Measurements from ENCODE around the gene SH3D19. TPM values are rescaled to one million over a fixed set of nuclear protein-coding genes. Genes with fewer than 3 reads are reported as not detected.
A peak's percentile ranks its signal among the peaks of the same experiment; 100 is the strongest.

SH3D19 gene
- total RNA-seq, 2 donors from 2014 or later, result 107 to 118 TPM

- H3K4me3 ChIP-seq, result no peak overlapping the region
- no peaks in the 10 kb centered on the region for H3K9me3 ChIP-seq
- no peaks in the 10 kb centered on the region for H3K36me3 ChIP-seq
- peaks cover 0 to 38% of the 10 kb centered on the region in 2 donors for H3K4me1 ChIP-seq
- no peak overlapping the region for H3K27ac ChIP-seq
- TF ChIP-seq CTCF (IDR thresholded peaks at IDR 0.05), result no peak
- DNase-seq (ENCODE audit: low spot score), result no peak
- H3K27me3 ChIP-seq, result no peaks in the 10 kb centered on the region
Measured at GRCh38 chr4:151219948-151220347, 105.5 kb downstream of the SH3D19 start.

DNA sequence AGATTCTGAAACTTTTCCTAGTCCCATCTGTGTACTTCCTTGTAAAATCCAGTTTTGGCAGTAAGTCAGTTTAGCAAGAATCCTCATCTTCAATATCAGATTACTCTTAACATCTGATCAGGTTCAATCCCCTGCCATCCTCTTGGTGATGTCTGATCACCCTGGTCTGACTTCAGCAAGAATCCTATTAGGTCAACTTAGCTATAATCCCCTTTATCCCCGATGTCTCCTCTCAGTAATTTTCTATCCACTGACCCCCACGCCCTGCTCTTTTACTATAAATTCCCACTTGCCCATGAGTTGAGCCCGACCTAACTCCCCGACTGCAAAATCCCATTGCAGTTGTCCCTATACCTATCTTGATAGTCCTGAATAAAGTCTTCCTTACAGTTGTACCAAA lies 106.3 kb downstream of the SH3D19 start:
- no peaks in the 10 kb centered on the region for H3K27me3 ChIP-seq
- H3K9me3 ChIP-seq, result no peaks in the 10 kb centered on the region
- no peak for TF ChIP-seq CTCF (IDR thresholded peaks at IDR 0.05)
- peaks cover 0 to 38% of the 10 kb centered on the region in 2 donors for H3K4me1 ChIP-seq
- no peaks in the 10 kb centered on the region for H3K36me3 ChIP-seq
- no peak for DNase-seq (ENCODE audit: low spot score)
- H3K4me3 ChIP-seq, result no peak overlapping the region
- no peak overlapping the region for H3K27ac ChIP-seq

DNA sequence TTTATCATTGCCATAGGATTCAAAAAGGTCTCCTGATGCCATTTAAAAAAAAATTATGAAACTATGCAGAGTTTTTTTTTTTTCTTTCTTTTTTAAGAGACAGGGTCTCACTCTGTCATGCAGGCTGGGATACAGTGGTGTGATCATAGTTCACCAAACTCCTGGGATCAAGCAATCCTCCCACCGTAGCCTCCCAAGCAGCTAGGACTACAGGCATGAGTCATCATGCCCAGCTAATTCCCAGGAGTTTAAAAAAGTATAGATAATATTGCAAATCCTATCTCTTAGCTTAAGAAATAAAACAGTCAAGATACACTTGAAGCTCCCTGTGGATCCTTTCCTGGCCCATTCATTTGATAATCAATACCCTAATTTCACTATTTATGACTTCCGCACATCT lies 107.1 kb downstream of the SH3D19 start:
- H3K9me3 ChIP-seq, result no peaks in the 10 kb centered on the region
- no peak overlapping the region for H3K27ac ChIP-seq
- peaks cover 0 to 38% of the 10 kb centered on the region in 2 donors for H3K4me1 ChIP-seq
- H3K4me3 ChIP-seq, result no peak overlapping the region
- TF ChIP-seq CTCF (IDR thresholded peaks at IDR 0.05), result no peak
- no peaks in the 10 kb centered on the region for H3K27me3 ChIP-seq
- no peaks in the 10 kb centered on the region for H3K36me3 ChIP-seq
- DNase-seq (ENCODE audit: low spot score), result no peak

DNA sequence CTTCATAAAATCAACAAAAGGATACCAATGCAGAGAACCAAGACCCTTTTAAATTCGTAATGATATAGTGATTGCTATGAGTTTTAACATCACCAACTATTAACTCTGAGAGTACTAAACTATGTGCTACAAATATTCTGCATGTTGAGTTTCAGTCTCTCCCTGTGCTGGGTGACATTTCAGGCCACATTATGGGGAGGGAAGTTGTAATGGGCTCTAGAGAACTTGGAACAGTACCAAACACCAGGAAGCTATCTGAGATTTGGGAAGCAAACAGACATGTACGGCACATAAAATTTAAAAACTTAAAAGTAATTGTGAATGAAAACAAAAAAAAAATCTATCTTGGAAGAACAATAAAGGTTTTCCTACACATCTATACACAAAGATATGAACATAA lies 108.1 kb downstream of the SH3D19 start:
- TF ChIP-seq CTCF (IDR thresholded peaks at IDR 0.05), result no peak
- Histone ChIP-seq H3K27me3 (no peaks in the 10 kb centered on the region), H3K27ac (no peak overlapping the region), H3K36me3 (no peaks in the 10 kb centered on the region), H3K4me1 (peaks cover 0 to 38% of the 10 kb centered on the region in 2 donors), H3K4me3 (no peak overlapping the region), H3K9me3 (no peaks in the 10 kb centered on the region)
- no peak for DNase-seq (ENCODE audit: low spot score)

DNA sequence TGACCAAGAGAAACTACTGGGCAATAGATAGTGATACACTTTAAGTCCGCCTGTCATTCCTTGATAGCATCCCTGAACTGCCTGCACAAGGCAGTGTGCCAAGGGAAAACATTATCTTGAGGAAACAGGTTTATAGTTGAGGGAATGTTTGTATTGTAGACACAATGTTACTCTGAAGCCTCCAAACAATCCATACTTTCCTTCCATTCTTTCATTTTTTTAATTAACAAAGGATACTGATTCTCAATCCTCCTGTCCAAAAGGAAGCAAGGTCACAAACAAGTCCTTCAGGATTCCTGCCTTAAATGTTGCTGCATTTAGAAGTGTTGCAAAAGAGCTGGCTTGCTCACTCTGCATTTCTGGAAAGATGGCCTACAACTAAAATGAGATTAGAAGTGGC lies 110.1 kb downstream of the SH3D19 start:
- no peaks in the 10 kb centered on the region for H3K9me3 ChIP-seq
- no peak overlapping the region for H3K4me3 ChIP-seq
- DNase-seq (ENCODE audit: low spot score), result no peak
- no peaks in the 10 kb centered on the region for H3K36me3 ChIP-seq
- H3K27ac ChIP-seq, result peak overlapping the region in 1 of 2 donors; percentile 31
- H3K4me1 ChIP-seq, result peaks cover 0 to 34% of the 10 kb centered on the region in 2 donors
- TF ChIP-seq CTCF (IDR thresholded peaks at IDR 0.05), result no peak
- no peaks in the 10 kb centered on the region for H3K27me3 ChIP-seq

DNA sequence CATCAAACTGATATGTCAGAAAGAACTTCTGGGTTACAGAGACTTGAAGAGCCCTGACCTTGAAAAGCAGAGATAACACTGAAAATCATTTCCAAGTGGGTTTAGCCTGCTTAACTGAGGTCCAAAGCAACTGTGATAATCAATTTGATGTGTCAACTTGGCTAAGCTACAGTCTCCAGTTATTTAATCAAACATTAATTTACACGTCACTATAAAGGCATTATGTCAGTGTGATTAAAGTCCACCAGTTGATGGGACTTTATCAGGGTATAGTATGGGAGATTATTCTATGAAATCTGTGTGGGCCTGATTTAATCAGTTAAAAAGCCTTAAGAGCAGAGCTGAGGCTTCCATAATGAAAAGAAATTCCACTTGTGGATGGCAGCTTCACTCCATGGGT lies 117.5 kb downstream of the SH3D19 start:
- no peaks in the 10 kb centered on the region for H3K36me3 ChIP-seq
- peaks cover 0 to 53% of the 10 kb centered on the region in 2 donors for H3K4me1 ChIP-seq
- no peak for DNase-seq (ENCODE audit: low spot score)
- no peak for TF ChIP-seq CTCF (IDR thresholded peaks at IDR 0.05)
- no peaks in the 10 kb centered on the region for H3K9me3 ChIP-seq
- H3K27ac ChIP-seq, result peak overlapping the region; percentile 1 to 3
- no peak overlapping the region for H3K4me3 ChIP-seq
- no peaks in the 10 kb centered on the region for H3K27me3 ChIP-seq

Data from right atrium auricular region (tissue), 2 donors.